Natural killer cell (primary cell): ENCODE measurements around the gene TRIM56. TPM values are rescaled to one million over a fixed set of nuclear protein-coding genes. Genes with fewer than 3 reads are reported as not detected.

ENCODE experiments used
- ATAC-seq, 3 donors: fragments of 150-1000 bp in 2 of 3; fragments of 200-7000 bp in 1 of 3; cut with Tn5 transposase; 1 replicate in 1 of 3; 2 replicates in 2 of 3; pipeline ENCODE4 v1.10.0; 2021; ENCODE audit warnings: mild to moderate bottlenecking in 2 of 3, moderate library complexity in 2 of 3
- DNase-seq, 2 donors: peaks; one replicate each; pipeline versions ENCODE4 v3.0.0 to v3.0.0-alpha.2; 2013 to 2021; ENCODE audit warnings: mixed read lengths in 1 of 2
- H3K27ac ChIP-seq: one replicate; pipeline ENCODE4 v1.5.1; 2013; ENCODE audit warnings: mild to moderate bottlenecking, low read length
- H3K27me3 ChIP-seq: one replicate; pipeline ENCODE4 v1.6.1; 2013; ENCODE audit warnings: low read length; ENCODE audit not compliant: control insufficient read depth, insufficient read depth
- H3K36me3 ChIP-seq: one replicate; pipeline ENCODE4 v1.6.1; 2013; ENCODE audit warnings: low read length; ENCODE audit not compliant: control insufficient read depth, insufficient read depth
- H3K4me1 ChIP-seq: one replicate; pipeline ENCODE4 v1.6.1; 2013; ENCODE audit warnings: low read length; ENCODE audit not compliant: control insufficient read depth, insufficient read depth
- H3K4me3 ChIP-seq: one replicate; pipeline ENCODE4 v1.5.1; 2013; ENCODE audit warnings: low read length
- H3K9me3 ChIP-seq: one replicate; pipeline ENCODE4 v1.6.1; 2013; ENCODE audit warnings: low read length; ENCODE audit not compliant: control insufficient read depth, insufficient read depth
- H3K27ac Mint-ChIP-seq, 2 donors: one replicate each; pipeline ENCODE4 v1.8.0; 2022; ENCODE audit warnings: mild to moderate bottlenecking in 2 of 2, mixed read lengths in 2 of 2, moderate library complexity in 1 of 2
- H3K27me3 Mint-ChIP-seq, 2 donors: one replicate each; pipeline ENCODE4 v1.8.0; 2022; ENCODE audit warnings: low read depth in 2 of 2, mixed read lengths in 2 of 2
- H3K36me3 Mint-ChIP-seq: one replicate; pipeline ENCODE4 v1.8.0; 2022; ENCODE audit warnings: mixed read lengths
- H3K4me1 Mint-ChIP-seq, 2 donors: one replicate each; pipeline ENCODE4 v1.8.0; 2022; ENCODE audit warnings: mixed read lengths in 2 of 2
- H3K4me3 Mint-ChIP-seq: one replicate; pipeline ENCODE4 v1.8.0; 2022; ENCODE audit warnings: mild to moderate bottlenecking, moderate library complexity, mixed read lengths
- H3K9me3 Mint-ChIP-seq, 2 donors: one replicate each; pipeline ENCODE4 v1.8.0; 2022; ENCODE audit warnings: mixed read lengths in 2 of 2
- WGBS: methylation state at CpG from one replicate; pipeline ENCODE4 v1.1.7; 2013; ENCODE audit warnings: missing lambda C conversion rate; ENCODE audit not compliant: insufficient coverage; 5-methylcytosine and 5-hydroxymethylcytosine counted together
- intact Hi-C: fragments of 100-400 bp; cut with micrococcal nuclease; formaldehyde crosslinking; loops from one replicate; pipeline ENCODE4 v1.14.2; 2022
- total RNA-seq, 4 donors: library from RNA; stranded (reverse); fragments of 120-200 nt in 1 of 4; gene quantifications; one replicate each; pipeline versions ENCODE4 v1.2.3 to v1.2.4, GENCODE V29; 2013 to 2022
- TF ChIP-seq, protein P1 (sequence below): fragments of 200-600 bp; IDR thresholded peaks from one replicate; pipeline ENCODE4 v1.8.0; 2022; ENCODE audit warnings: antibody characterized with exemption

The TRIM56 gene
- total RNA-seq, 3 donors from 2014 or later (not counting 1 experiment from before 2014, with no cell fraction given): 53.6 to 75.8 (median 63.9) TPM

DNA sequence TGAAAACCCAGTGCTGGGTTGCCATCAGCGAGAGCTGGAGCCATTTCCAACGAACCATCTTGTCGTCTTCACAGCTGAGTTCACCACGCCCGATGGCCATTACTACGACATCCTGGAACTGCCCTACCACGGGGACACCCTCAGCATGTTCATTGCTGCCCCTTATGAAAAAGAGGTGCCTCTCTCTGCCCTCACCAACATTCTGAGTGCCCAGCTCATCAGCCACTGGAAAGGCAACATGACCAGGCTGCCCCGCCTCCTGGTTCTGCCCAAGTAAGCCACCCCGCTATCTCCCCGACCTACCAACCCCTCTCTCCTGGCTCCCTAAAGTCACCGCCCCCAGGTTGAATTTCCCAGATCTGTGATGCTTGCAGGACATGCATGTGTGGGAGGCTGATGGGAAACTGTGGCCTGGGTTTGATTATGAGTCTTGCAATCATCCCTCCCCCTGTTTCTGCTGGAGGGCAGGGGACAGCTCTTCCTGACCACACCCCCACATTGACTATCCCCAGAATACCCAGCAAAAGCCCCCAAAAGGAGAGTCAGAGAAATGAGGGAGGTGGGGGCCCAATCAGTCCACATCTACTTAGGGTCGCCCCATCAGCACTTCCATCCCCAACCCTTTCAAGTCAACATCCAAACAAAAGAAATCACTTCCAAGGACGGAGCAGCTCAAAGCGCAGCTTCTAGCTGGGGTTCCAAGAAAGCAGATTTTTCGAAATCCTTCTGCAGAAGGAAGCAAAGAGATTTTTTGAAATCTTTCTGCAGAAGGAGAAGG lies 48.5 kb downstream of the TRIM56 start:
- intact Hi-C loops: no loop called here
- no peak for ATAC-seq
- TF ChIP-seq, protein P1, sequence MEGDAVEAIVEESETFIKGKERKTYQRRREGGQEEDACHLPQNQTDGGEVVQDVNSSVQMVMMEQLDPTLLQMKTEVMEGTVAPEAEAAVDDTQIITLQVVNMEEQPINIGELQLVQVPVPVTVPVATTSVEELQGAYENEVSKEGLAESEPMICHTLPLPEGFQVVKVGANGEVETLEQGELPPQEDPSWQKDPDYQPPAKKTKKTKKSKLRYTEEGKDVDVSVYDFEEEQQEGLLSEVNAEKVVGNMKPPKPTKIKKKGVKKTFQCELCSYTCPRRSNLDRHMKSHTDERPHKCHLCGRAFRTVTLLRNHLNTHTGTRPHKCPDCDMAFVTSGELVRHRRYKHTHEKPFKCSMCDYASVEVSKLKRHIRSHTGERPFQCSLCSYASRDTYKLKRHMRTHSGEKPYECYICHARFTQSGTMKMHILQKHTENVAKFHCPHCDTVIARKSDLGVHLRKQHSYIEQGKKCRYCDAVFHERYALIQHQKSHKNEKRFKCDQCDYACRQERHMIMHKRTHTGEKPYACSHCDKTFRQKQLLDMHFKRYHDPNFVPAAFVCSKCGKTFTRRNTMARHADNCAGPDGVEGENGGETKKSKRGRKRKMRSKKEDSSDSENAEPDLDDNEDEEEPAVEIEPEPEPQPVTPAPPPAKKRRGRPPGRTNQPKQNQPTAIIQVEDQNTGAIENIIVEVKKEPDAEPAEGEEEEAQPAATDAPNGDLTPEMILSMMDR: no peak

DNA sequence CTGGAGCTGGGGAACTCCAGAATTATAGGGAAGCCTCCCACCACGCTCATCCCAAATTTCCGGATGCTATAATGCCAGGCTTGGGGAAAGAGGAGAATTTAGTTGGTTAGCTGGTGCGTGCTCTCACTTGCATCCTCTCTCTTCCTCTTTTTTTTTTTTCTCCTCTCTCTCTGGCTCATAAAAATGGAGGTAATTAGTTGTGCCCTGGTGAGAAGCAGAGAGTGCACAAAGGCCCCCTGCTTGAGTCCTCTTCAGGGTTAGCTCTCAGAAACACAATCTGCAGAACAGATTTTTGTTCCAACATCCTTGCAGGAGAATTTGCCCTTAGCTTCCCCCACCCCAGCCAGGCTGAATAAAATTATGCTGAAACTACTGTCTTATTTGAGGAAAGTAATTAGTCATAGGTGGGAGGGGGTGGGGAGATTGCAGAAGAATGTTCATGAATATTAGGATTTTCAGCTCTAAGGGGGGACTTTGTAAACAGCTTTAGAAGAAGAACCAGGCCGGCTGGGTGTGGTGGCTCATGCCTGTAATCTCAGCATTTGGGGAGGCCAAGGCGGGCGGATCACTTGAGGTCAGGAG lies 49.2 kb downstream of the TRIM56 start:
- 97% methylated on average over 5 of the region's 6 CpGs for WGBS
- Mint-ChIP-seq H3K4me3 (no peak overlapping the region), H3K9me3 (no peaks in the 10 kb centered on the region)

More for the DNA sequence above, 48.5 kb downstream of the TRIM56 start:
- H3K9me3 ChIP-seq: no peaks in the 10 kb centered on the region
- H3K36me3 Mint-ChIP-seq: no peaks in the 10 kb centered on the region
- H3K4me1 Mint-ChIP-seq: peaks cover 11 to 25% of the 10 kb centered on the region in 2 donors
- no peak overlapping the region for H3K27ac Mint-ChIP-seq
- WGBS: 84% methylated on average over 12 of the region's 15 CpGs
- H3K36me3 ChIP-seq: no peaks in the 10 kb centered on the region
- DNase-seq: no peak
- H3K4me3 ChIP-seq: no peak overlapping the region
- no peaks in the 10 kb centered on the region for H3K9me3 Mint-ChIP-seq
- peaks cover 5% of the 10 kb centered on the region in 2 donors for H3K27me3 Mint-ChIP-seq
- no peaks in the 10 kb centered on the region for H3K27me3 ChIP-seq
- H3K4me1 ChIP-seq: peaks cover 21% of the 10 kb centered on the region
- no peak overlapping the region for H3K4me3 Mint-ChIP-seq
- no peak overlapping the region for H3K27ac ChIP-seq

DNA sequence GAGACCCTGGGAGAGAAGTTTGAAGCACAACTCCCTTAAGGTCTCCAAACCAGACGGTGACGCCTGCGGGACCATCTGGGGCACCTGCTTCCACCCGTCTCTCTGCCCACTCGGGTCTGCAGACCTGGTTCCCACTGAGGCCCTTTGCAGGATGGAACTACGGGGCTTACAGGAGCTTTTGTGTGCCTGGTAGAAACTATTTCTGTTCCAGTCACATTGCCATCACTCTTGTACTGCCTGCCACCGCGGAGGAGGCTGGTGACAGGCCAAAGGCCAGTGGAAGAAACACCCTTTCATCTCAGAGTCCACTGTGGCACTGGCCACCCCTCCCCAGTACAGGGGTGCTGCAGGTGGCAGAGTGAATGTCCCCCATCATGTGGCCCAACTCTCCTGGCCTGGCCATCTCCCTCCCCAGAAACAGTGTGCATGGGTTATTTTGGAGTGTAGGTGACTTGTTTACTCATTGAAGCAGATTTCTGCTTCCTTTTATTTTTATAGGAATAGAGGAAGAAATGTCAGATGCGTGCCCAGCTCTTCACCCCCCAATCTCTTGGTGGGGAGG lies 52.5 kb downstream of the TRIM56 start:
- Histone ChIP-seq H3K27ac (peak overlapping the region; percentile 68), H3K27me3 (no peaks in the 10 kb centered on the region), H3K4me3 (no peak overlapping the region), H3K36me3 (no peaks in the 10 kb centered on the region), H3K9me3 (no peaks in the 10 kb centered on the region), H3K4me1 (peaks cover 22% of the 10 kb centered on the region)
- WGBS: 87% methylated on average over 8 of the region's 9 CpGs
- H3K36me3 Mint-ChIP-seq: no peaks in the 10 kb centered on the region
- peak overlapping the region; percentile 67 for H3K4me3 Mint-ChIP-seq
- H3K27ac Mint-ChIP-seq: peak overlapping the region; percentile 88 to 98
- TF ChIP-seq, protein P1: no peak
- peaks cover 21 to 30% of the 10 kb centered on the region in 2 donors for H3K4me1 Mint-ChIP-seq
- ATAC-seq: no peak
- intact Hi-C loops: loop anchor here (1.0 kb wide), 1 partner anchor 28 kb away; the partner anchor contains the start of gene VGF
- peaks cover 0 to 2% of the 10 kb centered on the region in 2 donors for H3K27me3 Mint-ChIP-seq
- no peak for DNase-seq
- H3K9me3 Mint-ChIP-seq: no peaks in the 10 kb centered on the region

More for the DNA sequence above, 49.2 kb downstream of the TRIM56 start:
- Histone ChIP-seq H3K4me1 (peaks cover 22% of the 10 kb centered on the region), H3K36me3 (no peaks in the 10 kb centered on the region), H3K4me3 (no peak overlapping the region), H3K27me3 (no peaks in the 10 kb centered on the region), H3K27ac (no peak overlapping the region), H3K9me3 (no peaks in the 10 kb centered on the region)
- Mint-ChIP-seq H3K27me3 (peaks cover 5% of the 10 kb centered on the region in 2 donors), H3K36me3 (no peaks in the 10 kb centered on the region), H3K27ac (peak overlapping the region in 1 of 2 donors; percentile 72), H3K4me1 (peaks cover 11 to 22% of the 10 kb centered on the region in 2 donors)
- intact Hi-C loops: no loop called here
- no peak for DNase-seq
- no peak for ATAC-seq
- TF ChIP-seq, protein P1: no peak
